ENCODE data around the gene ZNF774. TPM values are rescaled to one million over a fixed set of nuclear protein-coding genes. Genes with fewer than 3 reads are reported as not detected.

The ZNF774 gene
- total and polyA plus RNA-seq, 4 donors: 0.19 to 1.0 (median 0.48) TPM

- Histone ChIP-seq H3K4me3 (ENCODE audit: low read depth in 1 of 3, low read length in 3 of 3) (no peak overlapping the region), H3K9me3 (ENCODE audit: control insufficient read depth in 4 of 4, low read length in 3 of 4) (no peaks in the 10 kb centered on the region), H3K4me1 (ENCODE audit: control insufficient read depth in 4 of 4, insufficient read depth in 4 of 4, low read length in 3 of 4) (peaks cover 0 to 2% (median 0%) of the 10 kb centered on the region in 4 donors), H3K27me3 (ENCODE audit: control insufficient read depth in 4 of 4, insufficient read depth in 4 of 4, low read length in 3 of 4) (no peaks in the 10 kb centered on the region), H3K27ac (ENCODE audit: low read depth in 1 of 2, low read length in 2 of 2) (no peak overlapping the region), H3K9ac (ENCODE audit: low read depth in 1 of 2, low read length in 2 of 2) (no peak overlapping the region), H3K36me3 (ENCODE audit: control insufficient read depth in 4 of 4, insufficient read depth in 3 of 4, low read depth in 1 of 4, low read length in 3 of 4) (no peaks in the 10 kb centered on the region)
- WGBS: 89% methylated on average over 6 of the region's 6 CpGs
- no peak for DNase-seq (ENCODE audit: low spot score)
- no peak for TF ChIP-seq RAD21 (IDR thresholded peaks at IDR 0.05)
- no peak for TF ChIP-seq HNF4A (conservative IDR thresholded peaks at IDR 0.05)
- no peak for TF ChIP-seq SP1 (IDR thresholded peaks at IDR 0.05)
- no peak for TF ChIP-seq RXRA (IDR thresholded peaks at IDR 0.05)
- TF ChIP-seq NR2F2 (IDR thresholded peaks at IDR 0.05): no peak
- no peak for TF ChIP-seq TAF1 (conservative IDR thresholded peaks at IDR 0.05)
- no peak for TF ChIP-seq ZBTB33 (IDR thresholded peaks at IDR 0.05)
- TF ChIP-seq HNF4G (IDR thresholded peaks at IDR 0.05): no peak
- no peak for TF ChIP-seq FOXA2 (IDR thresholded peaks at IDR 0.05)
- TF ChIP-seq JUND (IDR thresholded peaks at IDR 0.05): no peak
- TF ChIP-seq EGR1 (IDR thresholded peaks at IDR 0.05; ENCODE audit: low read depth in 2 of 2): no peak
- TF ChIP-seq FOXA1 (IDR thresholded peaks at IDR 0.05): no peak
These were observed 24.8 kb upstream of the ZNF774 start for GRCh38 chr15:90327311-90327710.

DNA sequence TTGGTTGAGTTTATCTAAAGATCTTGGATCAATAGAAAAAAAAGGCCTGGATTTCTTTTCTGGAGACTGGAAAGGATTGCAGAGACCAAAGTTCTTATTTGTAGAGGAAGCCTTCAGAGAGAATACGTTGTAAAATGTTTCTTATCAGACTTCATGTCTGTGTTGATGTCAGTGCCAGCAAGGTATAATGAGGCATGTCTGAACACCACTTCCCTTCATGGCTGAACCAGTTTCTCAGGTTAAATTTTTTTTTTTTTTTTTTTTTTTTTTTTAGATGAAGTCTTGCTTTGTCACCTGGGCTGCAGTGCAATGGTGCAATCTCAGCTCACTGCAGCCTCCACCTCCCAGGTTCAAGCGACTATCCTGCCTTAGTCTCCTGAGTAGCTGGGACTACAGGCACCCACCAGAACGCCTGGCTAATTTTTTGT lies 17.8 kb upstream of the ZNF774 start:
- WGBS: 64% methylated on average over 3 of the region's 3 CpGs

More for the DNA sequence above, 17.8 kb upstream of the ZNF774 start:
- no peaks in the 10 kb centered on the region for H3K4me1 ChIP-seq (ENCODE audit: control insufficient read depth in 4 of 4, insufficient read depth in 4 of 4, low read length in 3 of 4)
- H3K9me3 ChIP-seq (ENCODE audit: control insufficient read depth in 4 of 4, low read length in 3 of 4): no peaks in the 10 kb centered on the region
- TF ChIP-seq ATF3 (IDR thresholded peaks at IDR 0.05) (no peak), GABPA (IDR thresholded peaks at IDR 0.05 in 1 of 2, conservative IDR thresholded peaks at IDR 0.05 in 1 of 2) (no peak), ZBTB33 (IDR thresholded peaks at IDR 0.05) (no peak), RXRA (IDR thresholded peaks at IDR 0.05) (no peak), HNF4A (conservative IDR thresholded peaks at IDR 0.05) (no peak), YY1 (IDR thresholded peaks at IDR 0.05) (no peak), FOXA1 (IDR thresholded peaks at IDR 0.05) (no peak), NR2F2 (IDR thresholded peaks at IDR 0.05) (no peak)
- no peak overlapping the region for H3K4me3 ChIP-seq (ENCODE audit: low read depth in 1 of 3, low read length in 3 of 3)
- no peak for DNase-seq (ENCODE audit: low spot score)
- H3K27me3 ChIP-seq (ENCODE audit: control insufficient read depth in 4 of 4, insufficient read depth in 4 of 4, low read length in 3 of 4): no peaks in the 10 kb centered on the region
- no peak overlapping the region for H3K9ac ChIP-seq (ENCODE audit: low read depth in 1 of 2, low read length in 2 of 2)
- H3K36me3 ChIP-seq (ENCODE audit: control insufficient read depth in 4 of 4, insufficient read depth in 3 of 4, low read depth in 1 of 4, low read length in 3 of 4): no peaks in the 10 kb centered on the region
- no peak overlapping the region for H3K27ac ChIP-seq (ENCODE audit: low read depth in 1 of 2, low read length in 2 of 2)

All from liver (tissue), 9 donors.